Measurements from ENCODE around the gene CAVIN2. TPM values are rescaled to one million over a fixed set of nuclear protein-coding genes. Genes with fewer than 3 reads are reported as not detected.

The CAVIN2 gene
- polyA plus RNA-seq, 1 donor = 27.5 TPM

GRCh38 chr2:191839918-191840804 is 6.7 kb downstream of the CAVIN2 start:
- DNase-seq = no peak
- H3K4me1 ChIP-seq (ENCODE audit: control insufficient read depth, insufficient read depth, low read length) = no peaks in the 10 kb centered on the region
- WGBS (ENCODE audit: insufficient coverage, low lambda C conversion rate) = 73% methylated on average over 2 of the region's 7 CpGs
- H3K27ac ChIP-seq (ENCODE audit: low read length) = no peak overlapping the region
- H3K36me3 ChIP-seq (ENCODE audit: control insufficient read depth, insufficient read depth, low read length) = peaks cover 2% of the 10 kb centered on the region
- H3K4me3 ChIP-seq (ENCODE audit: low read length) = no peak overlapping the region
- no peaks in the 10 kb centered on the region for H3K27me3 ChIP-seq (ENCODE audit: control insufficient read depth, insufficient read depth, low read length)
- H3K9me3 ChIP-seq (ENCODE audit: control insufficient read depth, low read depth, low read length) = no peaks in the 10 kb centered on the region

GRCh38 chr2:191838526-191838925 is 8.4 kb downstream of the CAVIN2 start:
- no peaks in the 10 kb centered on the region for H3K4me1 ChIP-seq (ENCODE audit: control insufficient read depth, insufficient read depth, low read length)
- DNase-seq = no peak
- H3K27me3 ChIP-seq (ENCODE audit: control insufficient read depth, insufficient read depth, low read length) = no peaks in the 10 kb centered on the region
- peaks cover 2% of the 10 kb centered on the region for H3K36me3 ChIP-seq (ENCODE audit: control insufficient read depth, insufficient read depth, low read length)
- H3K4me3 ChIP-seq (ENCODE audit: low read length) = no peak overlapping the region
- no CpG with 5 or more reads among the region's 4 CpGs for WGBS (ENCODE audit: insufficient coverage, low lambda C conversion rate)
- no peaks in the 10 kb centered on the region for H3K9me3 ChIP-seq (ENCODE audit: control insufficient read depth, low read depth, low read length)
- no peak overlapping the region for H3K27ac ChIP-seq (ENCODE audit: low read length)

- Histone ChIP-seq H3K4me3 (ENCODE audit: low read length) (no peak overlapping the region), H3K36me3 (ENCODE audit: control insufficient read depth, insufficient read depth, low read length) (peaks cover 2% of the 10 kb centered on the region), H3K27me3 (ENCODE audit: control insufficient read depth, insufficient read depth, low read length) (no peaks in the 10 kb centered on the region), H3K9me3 (ENCODE audit: control insufficient read depth, low read depth, low read length) (no peaks in the 10 kb centered on the region), H3K4me1 (ENCODE audit: control insufficient read depth, insufficient read depth, low read length) (no peaks in the 10 kb centered on the region), H3K27ac (ENCODE audit: low read length) (no peak overlapping the region)
- no peak for DNase-seq
- no CpG with 5 or more reads among the region's 9 CpGs for WGBS (ENCODE audit: insufficient coverage, low lambda C conversion rate)
Measured at GRCh38 chr2:191836853-191837769, 9.8 kb downstream of the CAVIN2 start.

GRCh38 chr2:191836471-191836852 is 10.4 kb downstream of the CAVIN2 start:
- no peaks in the 10 kb centered on the region for H3K4me1 ChIP-seq (ENCODE audit: control insufficient read depth, insufficient read depth, low read length)
- 95% methylated on average over 3 of the region's 11 CpGs for WGBS (ENCODE audit: insufficient coverage, low lambda C conversion rate)
- no peaks in the 10 kb centered on the region for H3K27me3 ChIP-seq (ENCODE audit: control insufficient read depth, insufficient read depth, low read length)

GRCh38 chr2:191835539-191836350 is 11.1 kb downstream of the CAVIN2 start:
- H3K4me3 ChIP-seq (ENCODE audit: low read length) = no peak overlapping the region
- no peaks in the 10 kb centered on the region for H3K4me1 ChIP-seq (ENCODE audit: control insufficient read depth, insufficient read depth, low read length)
- peaks cover 2% of the 10 kb centered on the region for H3K36me3 ChIP-seq (ENCODE audit: control insufficient read depth, insufficient read depth, low read length)
- H3K9me3 ChIP-seq (ENCODE audit: control insufficient read depth, low read depth, low read length) = no peaks in the 10 kb centered on the region
- no peaks in the 10 kb centered on the region for H3K27me3 ChIP-seq (ENCODE audit: control insufficient read depth, insufficient read depth, low read length)
- 100% methylated on average over 1 of the region's 28 CpGs for WGBS (ENCODE audit: insufficient coverage, low lambda C conversion rate)
- H3K27ac ChIP-seq (ENCODE audit: low read length) = no peak overlapping the region
- DNase-seq = no peak

More at GRCh38 chr2:191836471-191836852, 10.4 kb downstream of the CAVIN2 start:
- H3K27ac ChIP-seq (ENCODE audit: low read length) = no peak overlapping the region
- DNase-seq = no peak
- H3K36me3 ChIP-seq (ENCODE audit: control insufficient read depth, insufficient read depth, low read length) = peaks cover 2% of the 10 kb centered on the region
- H3K9me3 ChIP-seq (ENCODE audit: control insufficient read depth, low read depth, low read length) = no peaks in the 10 kb centered on the region
- H3K4me3 ChIP-seq (ENCODE audit: low read length) = no peak overlapping the region

- Histone ChIP-seq H3K27me3 (ENCODE audit: control insufficient read depth, insufficient read depth, low read length) (no peaks in the 10 kb centered on the region), H3K4me1 (ENCODE audit: control insufficient read depth, insufficient read depth, low read length) (no peaks in the 10 kb centered on the region), H3K36me3 (ENCODE audit: control insufficient read depth, insufficient read depth, low read length) (peaks cover 2% of the 10 kb centered on the region), H3K9me3 (ENCODE audit: control insufficient read depth, low read depth, low read length) (no peaks in the 10 kb centered on the region), H3K4me3 (ENCODE audit: low read length) (no peak overlapping the region), H3K27ac (ENCODE audit: low read length) (no peak overlapping the region)
- DNase-seq = no peak
- 98% methylated on average over 4 of the region's 5 CpGs for WGBS (ENCODE audit: insufficient coverage, low lambda C conversion rate)
Measured at GRCh38 chr2:191835100-191835499, 11.8 kb downstream of the CAVIN2 start.

- Histone ChIP-seq H3K36me3 (ENCODE audit: control insufficient read depth, insufficient read depth, low read length) (peaks cover 2% of the 10 kb centered on the region), H3K9me3 (ENCODE audit: control insufficient read depth, low read depth, low read length) (no peaks in the 10 kb centered on the region), H3K27ac (ENCODE audit: low read length) (no peak overlapping the region), H3K27me3 (ENCODE audit: control insufficient read depth, insufficient read depth, low read length) (no peaks in the 10 kb centered on the region), H3K4me1 (ENCODE audit: control insufficient read depth, insufficient read depth, low read length) (no peaks in the 10 kb centered on the region), H3K4me3 (ENCODE audit: low read length) (no peak overlapping the region)
- 100% methylated on average over 3 of the region's 4 CpGs for WGBS (ENCODE audit: insufficient coverage, low lambda C conversion rate)
- DNase-seq = no peak
Measured at GRCh38 chr2:191833356-191833755, 13.5 kb downstream of the CAVIN2 start.

- Histone ChIP-seq H3K4me1 (ENCODE audit: control insufficient read depth, insufficient read depth, low read length) (no peaks in the 10 kb centered on the region), H3K27me3 (ENCODE audit: control insufficient read depth, insufficient read depth, low read length) (no peaks in the 10 kb centered on the region), H3K36me3 (ENCODE audit: control insufficient read depth, insufficient read depth, low read length) (peaks cover 2% of the 10 kb centered on the region), H3K9me3 (ENCODE audit: control insufficient read depth, low read depth, low read length) (no peaks in the 10 kb centered on the region), H3K4me3 (ENCODE audit: low read length) (no peak overlapping the region), H3K27ac (ENCODE audit: low read length) (no peak overlapping the region)
- no peak for DNase-seq
Measured at GRCh38 chr2:191832668-191833067, 14.2 kb downstream of the CAVIN2 start.

GRCh38 chr2:191831410-191831994 is 15.4 kb downstream of the CAVIN2 start:
- no CpG with 5 or more reads among the region's 1 CpG for WGBS (ENCODE audit: insufficient coverage, low lambda C conversion rate)
- no peak for DNase-seq
- H3K4me3 ChIP-seq (ENCODE audit: low read length) = no peak overlapping the region
- no peaks in the 10 kb centered on the region for H3K9me3 ChIP-seq (ENCODE audit: control insufficient read depth, low read depth, low read length)
- peaks cover 2% of the 10 kb centered on the region for H3K36me3 ChIP-seq (ENCODE audit: control insufficient read depth, insufficient read depth, low read length)
- H3K27me3 ChIP-seq (ENCODE audit: control insufficient read depth, insufficient read depth, low read length) = no peaks in the 10 kb centered on the region
- no peaks in the 10 kb centered on the region for H3K4me1 ChIP-seq (ENCODE audit: control insufficient read depth, insufficient read depth, low read length)
- no peak overlapping the region for H3K27ac ChIP-seq (ENCODE audit: low read length)

All from large intestine (tissue), 3 donors.